ENCODE measurements around the gene GSTP1.
"Not testable (repeated sequence)": the region's sequence is repeated elsewhere in the genome, so short reads cannot be mapped to it uniquely, and the experiment has no call there.

The GSTP1 gene

DNA sequence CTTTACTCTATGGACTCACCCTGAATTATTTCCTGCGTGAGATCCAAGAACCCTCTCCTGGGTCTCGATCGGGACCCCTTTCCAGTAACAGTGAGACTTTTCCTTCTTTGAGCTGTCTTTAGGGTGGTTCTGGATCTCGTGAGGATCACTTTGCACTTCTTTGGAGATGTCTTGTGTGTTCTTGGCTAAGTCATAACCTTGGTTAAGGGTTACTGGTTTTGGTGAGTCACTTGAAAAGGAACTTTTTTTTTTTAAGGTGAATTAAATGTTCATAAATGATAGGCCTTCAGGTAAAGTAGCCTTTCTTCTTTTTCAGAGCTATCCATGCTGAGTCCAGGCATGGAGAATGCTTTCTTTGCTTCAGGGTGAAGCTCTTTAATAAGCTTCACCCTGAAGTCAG, 19.4 kb upstream of the GSTP1 start:
- DNase-seq: no peak

DNA sequence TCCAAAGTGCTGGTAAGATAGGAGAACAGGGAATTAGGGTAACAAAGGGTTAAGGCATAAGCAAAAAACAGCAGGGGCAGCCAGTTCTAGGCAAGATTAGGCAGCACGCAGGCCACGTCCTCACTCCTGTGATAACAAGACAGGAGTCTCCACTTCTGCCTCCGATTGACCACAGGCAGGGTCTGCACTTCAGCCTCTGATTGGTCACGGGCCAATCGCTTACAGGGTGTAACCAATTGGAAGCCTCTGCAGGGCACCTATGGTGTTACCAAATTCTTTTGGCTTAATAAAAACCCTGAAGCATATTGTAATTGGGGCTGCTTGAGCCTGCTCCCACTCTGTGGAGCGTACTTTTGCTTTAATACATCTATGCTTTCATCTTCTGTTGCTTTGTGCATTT, 12.2 kb upstream of the GSTP1 start:
- no peak for DNase-seq

DNA sequence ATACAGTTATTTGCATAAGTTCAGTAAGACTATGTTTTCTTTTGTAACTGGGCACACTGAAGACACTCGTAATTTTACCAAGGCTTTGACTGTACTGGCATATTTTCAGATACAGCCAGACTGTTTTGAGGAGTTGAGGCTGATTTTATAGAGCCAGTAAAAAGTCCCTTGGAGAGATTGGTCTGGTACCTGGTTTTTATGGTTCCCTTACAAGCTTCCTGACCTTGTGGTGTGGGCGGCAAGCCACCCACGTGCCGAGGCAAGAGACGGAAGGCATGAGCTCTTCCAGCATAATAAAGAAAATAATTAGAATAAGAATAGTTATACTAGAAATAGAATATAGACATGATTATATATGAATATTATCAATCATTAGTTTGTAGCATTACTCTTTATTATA, 11.3 kb upstream of the GSTP1 start:
- no peak for DNase-seq

DNA sequence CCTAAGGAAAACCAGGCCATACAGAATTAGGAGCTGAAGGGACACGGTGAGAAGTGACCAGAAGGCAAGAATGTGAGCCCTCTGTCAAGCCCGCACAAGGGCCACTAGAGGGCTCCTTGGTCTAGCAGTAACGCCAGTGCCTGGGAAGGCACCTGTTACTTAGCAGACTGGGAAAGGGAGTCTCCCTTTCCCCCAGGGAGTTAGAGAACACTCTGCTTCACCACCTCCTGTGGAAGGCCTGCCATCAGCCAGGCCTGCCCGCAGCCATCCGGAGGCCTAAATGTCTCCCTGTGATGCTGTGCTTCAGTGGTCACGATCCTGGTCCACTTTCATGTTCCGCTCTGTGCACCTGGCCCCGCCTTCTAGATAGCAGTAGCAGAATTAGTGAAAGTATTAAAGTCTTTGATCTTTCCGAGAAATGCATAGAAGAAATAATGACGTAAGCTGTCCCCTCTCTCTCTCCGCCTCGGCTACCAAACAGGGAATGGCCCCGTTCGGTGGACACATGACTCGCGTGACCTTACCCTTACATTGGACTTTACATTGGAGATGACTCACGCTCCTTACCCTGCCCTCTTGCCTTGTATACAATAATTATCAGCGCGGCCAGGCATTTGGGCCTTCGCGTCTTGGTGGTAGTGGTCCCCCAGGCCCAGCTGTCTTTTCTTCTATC, 10.7 kb upstream of the GSTP1 start:
- peak; percentile 33 for DNase-seq

DNA sequence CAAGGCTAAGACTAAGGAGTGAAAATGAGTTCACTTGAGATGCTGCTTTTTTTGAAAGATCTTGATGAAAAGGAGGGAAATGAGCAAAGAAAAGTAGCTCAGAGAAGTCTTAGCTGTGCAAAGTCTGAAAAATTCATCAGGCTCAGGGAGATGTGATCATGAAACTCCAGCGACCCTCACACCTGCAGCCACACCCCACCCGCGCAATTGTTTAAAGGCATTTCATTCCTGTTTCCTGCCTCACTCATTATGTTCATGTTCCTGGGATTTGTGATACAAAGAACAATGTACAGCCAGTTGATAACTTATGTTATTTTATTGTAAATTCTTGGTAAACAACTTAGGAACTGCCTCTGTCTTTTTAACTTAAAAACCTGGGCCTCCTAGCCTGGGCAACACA, 8.7 kb upstream of the GSTP1 start:
- DNase-seq: no peak

DNA sequence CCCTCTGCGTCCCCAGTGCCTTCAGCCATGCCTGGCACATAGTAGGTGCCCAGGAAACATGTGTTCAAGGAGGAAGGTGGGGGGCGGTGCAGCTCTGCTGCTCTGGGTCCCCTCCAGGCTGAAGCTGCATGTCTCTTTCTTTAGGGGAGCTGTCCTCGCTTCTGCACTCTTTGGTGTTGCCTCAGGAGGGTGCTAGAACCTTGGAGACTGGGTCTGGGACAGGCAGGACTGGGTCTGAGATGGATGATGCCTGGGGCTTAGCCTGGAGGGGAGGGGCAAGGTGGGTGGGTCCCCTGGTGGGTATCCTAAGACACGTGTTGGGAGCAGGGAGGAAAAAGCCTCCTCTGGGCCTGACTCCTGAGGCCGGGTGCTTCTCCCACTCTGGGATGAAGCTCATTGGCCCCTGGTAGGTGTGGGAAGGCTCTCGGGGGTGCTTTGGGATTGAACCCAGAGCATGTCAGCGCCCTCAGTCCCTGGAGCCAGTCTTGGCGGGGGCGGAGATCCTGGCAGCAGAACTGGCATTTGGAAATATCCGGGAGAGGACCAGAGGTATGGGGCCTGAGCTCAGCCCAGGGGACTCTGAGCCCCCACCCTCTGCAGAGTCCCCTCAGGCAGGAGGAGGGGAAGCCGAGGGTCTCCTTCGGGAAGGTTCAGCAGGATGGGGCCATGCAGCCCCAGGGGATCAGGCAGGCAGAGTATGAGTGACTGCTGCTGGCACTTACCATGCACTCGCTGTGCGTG, 6.7 kb upstream of the GSTP1 start:
- no peak for DNase-seq

DNA sequence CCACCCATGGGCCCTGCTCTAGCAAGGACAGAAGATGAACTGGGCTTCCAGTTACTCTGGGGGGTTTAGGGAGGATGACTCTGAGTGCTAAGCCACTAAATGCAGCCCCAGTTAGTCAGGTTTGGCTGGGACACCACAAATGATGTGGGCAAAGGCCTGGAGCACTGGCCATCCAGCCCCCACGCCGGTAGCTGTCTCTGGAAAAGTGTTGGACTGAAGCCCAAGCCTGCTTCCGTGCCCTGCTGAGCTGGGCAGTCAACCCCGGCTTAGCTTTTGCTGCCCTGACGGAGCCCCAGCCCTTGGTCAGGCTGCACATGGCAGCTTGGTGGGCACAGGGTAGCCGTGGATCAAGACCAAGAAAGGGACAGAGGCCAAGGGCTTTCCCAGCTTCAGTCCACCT, 5.7 kb upstream of the GSTP1 start:
- no peak for DNase-seq

DNA sequence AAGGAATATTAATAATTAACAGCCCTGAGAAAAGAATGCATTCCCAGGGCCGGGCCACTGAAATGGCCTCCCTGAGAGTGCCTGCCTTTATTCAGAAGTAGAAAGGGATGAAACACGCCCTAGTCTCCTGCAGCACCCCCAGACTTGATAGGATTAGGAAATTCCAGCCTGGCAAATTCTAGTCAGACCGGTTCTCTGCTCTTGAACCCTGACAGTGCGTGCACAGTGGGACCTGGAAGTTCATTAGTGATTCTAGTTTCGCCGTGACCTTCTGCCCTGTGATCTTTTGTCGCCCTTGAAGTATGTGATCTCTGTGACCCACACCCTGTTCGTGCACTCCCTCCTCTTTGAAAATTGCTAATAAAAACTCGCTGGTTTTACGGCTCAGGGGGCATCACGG, 2.1 kb upstream of the GSTP1 start:
- DNase-seq: no peak

DNA sequence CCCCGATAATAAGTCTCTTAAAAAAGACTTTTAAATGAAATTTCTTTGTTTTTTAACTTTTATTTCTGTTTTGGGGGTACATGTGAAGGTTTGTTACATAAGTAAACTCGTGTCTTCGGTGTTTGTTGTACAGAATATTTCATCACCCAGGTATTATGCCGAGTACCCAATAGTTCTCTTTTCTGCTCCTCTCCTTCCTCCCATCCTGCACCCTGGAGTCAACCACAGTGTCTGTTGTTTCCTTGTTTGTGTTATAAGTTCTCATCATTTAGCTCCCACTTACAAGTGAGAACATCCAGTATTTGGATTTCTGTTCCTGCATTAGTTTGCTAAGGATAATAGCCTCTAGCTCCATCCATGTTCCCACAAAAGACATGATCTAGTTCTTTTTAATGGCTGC, 1.6 kb upstream of the GSTP1 start:
- DNase-seq: no peak

DNA sequence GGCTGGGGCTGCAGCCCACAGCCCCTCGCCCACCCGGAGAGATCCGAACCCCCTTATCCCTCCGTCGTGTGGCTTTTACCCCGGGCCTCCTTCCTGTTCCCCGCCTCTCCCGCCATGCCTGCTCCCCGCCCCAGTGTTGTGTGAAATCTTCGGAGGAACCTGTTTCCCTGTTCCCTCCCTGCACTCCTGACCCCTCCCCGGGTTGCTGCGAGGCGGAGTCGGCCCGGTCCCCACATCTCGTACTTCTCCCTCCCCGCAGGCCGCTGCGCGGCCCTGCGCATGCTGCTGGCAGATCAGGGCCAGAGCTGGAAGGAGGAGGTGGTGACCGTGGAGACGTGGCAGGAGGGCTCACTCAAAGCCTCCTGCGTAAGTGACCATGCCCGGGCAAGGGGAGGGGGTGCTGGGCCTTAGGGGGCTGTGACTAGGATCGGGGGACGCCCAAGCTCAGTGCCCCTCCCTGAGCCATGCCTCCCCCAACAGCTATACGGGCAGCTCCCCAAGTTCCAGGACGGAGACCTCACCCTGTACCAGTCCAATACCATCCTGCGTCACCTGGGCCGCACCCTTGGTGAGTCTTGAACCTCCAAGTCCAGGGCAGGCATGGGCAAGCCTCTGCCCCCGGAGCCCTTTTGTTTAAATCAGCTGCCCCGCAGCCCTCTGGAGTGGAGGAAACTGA, 731 bp downstream of the GSTP1 start:
- DNase-seq: peak; percentile 45

DNA sequence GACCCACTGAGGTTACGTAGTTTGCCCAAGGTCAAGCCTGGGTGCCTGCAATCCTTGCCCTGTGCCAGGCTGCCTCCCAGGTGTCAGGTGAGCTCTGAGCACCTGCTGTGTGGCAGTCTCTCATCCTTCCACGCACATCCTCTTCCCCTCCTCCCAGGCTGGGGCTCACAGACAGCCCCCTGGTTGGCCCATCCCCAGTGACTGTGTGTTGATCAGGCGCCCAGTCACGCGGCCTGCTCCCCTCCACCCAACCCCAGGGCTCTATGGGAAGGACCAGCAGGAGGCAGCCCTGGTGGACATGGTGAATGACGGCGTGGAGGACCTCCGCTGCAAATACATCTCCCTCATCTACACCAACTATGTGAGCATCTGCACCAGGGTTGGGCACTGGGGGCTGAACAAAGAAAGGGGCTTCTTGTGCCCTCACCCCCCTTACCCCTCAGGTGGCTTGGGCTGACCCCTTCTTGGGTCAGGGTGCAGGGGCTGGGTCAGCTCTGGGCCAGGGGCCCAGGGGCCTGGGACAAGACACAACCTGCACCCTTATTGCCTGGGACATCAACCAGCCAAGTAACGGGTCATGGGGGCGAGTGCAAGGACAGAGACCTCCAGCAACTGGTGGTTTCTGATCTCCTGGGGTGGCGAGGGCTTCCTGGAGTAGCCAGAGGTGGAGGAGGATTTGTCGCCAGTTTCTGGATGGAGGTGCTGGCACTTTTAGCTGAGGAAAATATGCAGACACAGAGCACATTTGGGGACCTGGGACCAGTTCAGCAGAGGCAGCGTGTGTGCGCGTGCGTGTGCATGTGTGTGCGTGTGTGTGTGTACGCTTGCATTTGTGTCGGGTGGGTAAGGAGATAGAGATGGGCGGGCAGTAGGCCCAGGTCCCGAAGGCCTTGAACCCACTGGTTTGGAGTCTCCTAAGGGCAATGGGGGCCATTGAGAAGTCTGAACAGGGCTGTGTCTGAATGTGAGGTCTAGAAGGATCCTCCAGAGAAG, 1.6 kb downstream of the GSTP1 start:
- no peak for DNase-seq

DNA sequence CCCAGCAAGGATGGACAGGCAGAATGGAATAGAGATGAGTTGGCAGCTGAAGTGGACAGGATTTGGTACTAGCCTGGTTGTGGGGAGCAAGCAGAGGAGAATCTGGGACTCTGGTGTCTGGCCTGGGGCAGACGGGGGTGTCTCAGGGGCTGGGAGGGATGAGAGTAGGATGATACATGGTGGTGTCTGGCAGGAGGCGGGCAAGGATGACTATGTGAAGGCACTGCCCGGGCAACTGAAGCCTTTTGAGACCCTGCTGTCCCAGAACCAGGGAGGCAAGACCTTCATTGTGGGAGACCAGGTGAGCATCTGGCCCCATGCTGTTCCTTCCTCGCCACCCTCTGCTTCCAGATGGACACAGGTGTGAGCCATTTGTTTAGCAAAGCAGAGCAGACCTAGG, 2.3 kb downstream of the GSTP1 start:
- DNase-seq: no peak

DNA sequence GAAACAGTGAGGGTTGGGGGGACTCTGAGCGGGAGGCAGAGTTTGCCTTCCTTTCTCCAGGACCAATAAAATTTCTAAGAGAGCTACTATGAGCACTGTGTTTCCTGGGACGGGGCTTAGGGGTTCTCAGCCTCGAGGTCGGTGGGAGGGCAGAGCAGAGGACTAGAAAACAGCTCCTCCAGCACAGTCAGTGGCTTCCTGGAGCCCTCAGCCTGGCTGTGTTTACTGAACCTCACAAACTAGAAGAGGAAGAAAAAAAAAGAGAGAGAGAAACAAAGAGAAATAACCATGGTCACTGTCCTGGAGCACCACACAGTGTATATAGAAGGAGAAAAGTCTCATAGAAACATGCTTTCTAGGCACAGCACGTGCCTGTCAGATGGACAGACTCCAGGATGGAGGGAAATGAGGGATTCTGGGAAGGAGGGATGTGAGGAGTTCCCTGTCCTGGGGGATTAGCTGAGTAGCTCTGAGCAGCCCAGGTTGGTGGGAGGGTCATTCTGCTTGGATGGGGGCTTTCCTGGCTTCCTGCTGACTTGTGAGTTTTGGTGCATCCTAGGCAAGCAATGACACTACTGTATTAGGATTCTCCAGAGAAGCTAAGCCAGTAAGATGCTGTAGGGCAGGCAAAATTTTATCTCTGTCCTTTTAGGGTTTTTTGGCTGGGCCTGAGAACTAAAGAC, 3.1 kb downstream of the GSTP1 start:
- no peak for DNase-seq

DNA sequence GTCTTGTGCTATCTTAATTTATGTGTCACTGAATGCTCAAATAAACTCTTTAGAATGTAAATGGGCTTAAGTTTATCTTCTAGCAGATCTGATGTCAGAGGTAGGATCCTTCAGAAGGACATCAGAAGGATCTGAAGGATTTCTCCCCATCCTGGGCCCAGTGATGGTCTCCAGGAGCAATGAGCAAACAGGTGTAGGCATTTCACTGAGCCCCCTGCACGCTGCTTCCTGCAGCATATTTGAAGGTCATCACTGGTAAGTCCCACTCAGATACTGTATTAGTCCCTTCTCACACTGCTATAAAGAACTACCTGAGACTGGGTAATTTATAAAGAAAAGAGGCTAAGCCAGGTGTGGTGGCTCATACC, 4.5 kb downstream of the GSTP1 start:
- DNase-seq: no peak

DNA sequence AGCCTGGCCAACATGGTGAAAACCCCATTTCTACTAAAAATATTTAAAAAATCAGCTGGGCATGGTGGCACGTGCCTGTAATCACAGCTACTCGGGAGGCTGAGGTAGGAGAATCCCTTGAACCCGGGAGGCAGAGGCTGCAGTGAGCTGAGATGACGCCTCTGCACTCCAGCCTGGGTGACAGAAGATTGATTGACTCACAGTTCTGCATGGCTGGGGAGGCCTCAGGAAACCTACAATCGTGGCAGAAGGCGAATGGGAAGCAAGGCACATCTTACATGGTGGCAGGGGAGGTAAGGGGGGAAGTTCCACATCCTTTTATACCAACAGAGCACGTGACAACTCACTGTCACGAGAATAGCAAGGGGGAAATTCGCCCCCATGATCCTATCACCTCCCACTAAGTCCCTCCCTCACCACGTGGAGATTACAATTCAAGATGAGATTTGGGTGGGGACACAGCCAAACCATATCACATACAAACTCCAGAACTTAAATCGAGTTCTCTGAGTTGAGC, 5.3 kb downstream of the GSTP1 start:
- not testable (repeated sequence) for DNase-seq

DNA sequence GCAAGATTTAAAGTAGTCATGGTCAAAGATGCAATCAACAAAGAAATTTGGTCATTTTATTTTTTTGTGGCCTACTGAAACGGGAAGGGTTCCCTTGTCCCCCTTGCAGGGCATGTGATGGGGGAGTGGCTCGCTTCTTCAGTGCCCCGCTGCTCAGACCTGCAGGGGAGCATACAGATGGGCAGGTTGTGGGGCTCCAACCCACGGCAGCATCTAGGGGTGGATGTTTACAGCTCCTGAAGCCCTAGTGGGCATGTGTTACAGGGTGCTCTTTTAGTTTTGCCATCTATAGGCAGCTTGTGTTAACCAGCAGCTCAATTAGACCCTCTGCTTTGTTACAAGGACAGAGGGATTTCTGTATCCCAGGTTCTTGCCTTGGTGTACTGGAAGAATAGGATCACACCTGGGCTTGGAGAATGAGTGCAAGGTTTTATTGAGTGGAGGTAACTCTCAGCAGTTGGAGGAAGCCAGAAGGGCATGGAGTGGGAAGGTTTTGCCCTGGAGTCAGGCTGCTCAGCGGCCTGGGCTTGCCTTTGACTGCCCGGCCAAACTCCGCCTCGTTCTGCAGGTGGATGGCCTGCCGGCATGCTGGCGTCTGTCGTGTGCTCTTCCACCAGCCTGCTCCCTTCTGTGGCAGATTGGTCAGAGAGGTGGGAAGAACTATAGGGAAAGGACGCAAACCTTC, 9.4 kb downstream of the GSTP1 start:
- DNase-seq: no peak

DNA sequence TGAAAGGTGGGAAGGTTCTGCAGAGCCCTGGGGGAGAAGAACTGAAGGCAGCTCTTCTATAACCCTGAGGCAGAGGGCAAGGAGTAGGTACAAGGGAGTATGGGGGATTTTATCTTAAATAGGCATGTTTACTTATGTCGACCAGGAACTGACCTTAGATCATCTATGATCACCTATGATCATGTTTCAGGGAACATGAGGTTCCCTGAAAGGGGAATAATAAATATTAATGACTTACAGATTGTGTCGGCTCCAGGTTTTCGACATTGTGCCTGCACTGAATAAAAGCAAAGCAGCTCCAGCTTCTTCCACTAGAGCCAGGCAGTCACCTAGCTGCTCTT, 9.9 kb downstream of the GSTP1 start:
- no peak for DNase-seq

DNA sequence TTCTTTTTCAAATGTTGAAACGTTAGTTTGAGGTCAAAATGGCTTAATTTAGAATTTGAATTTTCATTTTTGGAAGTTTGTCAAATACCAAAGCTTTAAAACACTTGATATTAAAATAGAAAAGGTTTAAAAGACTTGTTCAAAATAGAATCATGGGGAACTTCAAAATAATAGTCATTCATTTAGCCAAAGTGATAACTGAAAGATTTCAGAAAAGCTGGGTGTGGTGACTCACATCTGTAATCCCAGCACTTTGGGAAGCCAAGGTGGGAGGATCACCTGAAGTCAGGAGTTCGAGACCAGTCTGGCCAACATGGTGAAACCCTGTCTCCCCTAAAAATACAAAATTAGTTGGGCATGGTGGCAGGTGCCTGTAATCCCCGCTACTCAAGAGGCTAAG, 10.9 kb downstream of the GSTP1 start:
- DNase-seq: no peak

DNA sequence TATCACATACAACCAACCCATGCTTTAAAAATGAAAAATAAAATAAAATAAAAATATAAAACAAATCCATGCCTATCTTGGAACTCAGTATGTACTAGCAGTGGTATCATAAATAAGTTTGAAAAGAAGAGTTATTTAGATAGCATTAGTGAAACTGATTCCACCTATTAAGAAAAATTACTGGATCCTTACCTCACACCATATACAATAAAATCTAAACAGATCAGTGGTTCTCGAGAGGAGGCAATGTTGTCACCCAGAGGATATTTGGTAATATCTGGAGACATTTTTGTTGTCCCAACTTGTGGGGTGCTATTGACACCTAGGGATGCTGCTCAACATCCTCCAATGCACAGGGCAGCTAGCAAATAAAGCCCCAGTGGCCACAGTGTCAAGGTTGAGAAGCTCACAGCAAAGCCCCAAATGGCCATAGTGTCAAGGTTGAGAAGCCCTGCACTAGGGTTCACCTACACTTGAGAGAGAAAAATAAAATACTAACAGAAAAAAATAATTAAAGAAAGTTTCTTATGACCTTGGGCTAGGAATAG, 13.2 kb downstream of the GSTP1 start:
- DNase-seq: no peak

DNA sequence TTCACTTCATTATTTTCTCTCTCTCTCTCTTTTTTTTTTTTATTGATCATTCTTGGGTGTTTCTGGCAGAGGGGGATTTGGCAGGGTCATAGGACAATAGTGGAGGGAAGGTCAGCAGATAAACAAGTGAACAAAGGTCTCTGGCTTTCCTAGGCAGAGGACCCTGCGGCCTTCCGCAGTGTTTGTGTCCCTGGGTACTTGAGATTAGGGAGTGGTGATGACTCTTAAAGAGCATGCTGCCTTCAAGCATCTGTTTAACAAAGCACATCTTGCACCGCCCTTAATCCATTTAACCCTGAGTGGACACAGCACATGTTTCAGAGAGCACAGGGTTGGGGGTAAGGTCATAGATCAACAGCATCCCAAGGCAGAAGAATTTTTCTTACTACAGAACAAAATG, 13.8 kb downstream of the GSTP1 start:
- DNase-seq: not testable (repeated sequence)

DNA sequence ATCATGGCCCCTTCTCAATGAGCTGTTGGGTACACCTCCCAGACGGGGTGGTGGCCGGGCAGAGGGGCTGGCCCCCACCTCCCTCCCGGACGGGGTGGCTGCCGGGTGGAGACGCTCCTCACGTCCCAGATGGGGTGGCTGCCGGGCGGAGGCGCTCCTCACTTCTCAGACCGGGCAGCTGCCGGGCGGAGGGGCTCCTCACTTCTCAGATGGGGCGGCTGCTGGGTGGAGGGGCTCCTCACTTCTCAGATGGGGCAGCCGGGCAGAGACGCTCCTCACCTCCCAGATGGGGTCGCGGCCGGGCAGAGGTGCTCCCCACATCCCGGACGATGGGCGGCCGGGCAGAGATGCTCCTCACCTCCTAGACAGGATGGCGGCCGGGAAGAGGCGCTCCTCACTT, 14.4 kb downstream of the GSTP1 start:
- DNase-seq: not testable (repeated sequence)

Data from activated T-cell treated with anti-CD3 and anti-CD28 coated beads, Interleukin-2, amount 50 U/mL, for 1 hour (primary cell).